Gastrocnemius medialis (tissue), 4 donors: ENCODE data around the gene PAK1IP1. TPM values are rescaled to one million over a fixed set of nuclear protein-coding genes. Genes with fewer than 3 reads are reported as not detected.
A peak's percentile ranks its signal among the peaks of the same experiment; 100 is the strongest.
"Not testable (repeated sequence)": the region's sequence is repeated elsewhere in the genome, so short reads cannot be mapped to it uniquely, and the experiment has no call there.

Experiments
- ATAC-seq, 2 donors: fragments of 150-250 bp; one replicate each; pipeline ENCODE4 v1.9.1; 2016
- DNase-seq, 2 donors: peaks; one replicate each; pipeline ENCODE4 v3.0.0-alpha.2; 2019
- H3K27ac ChIP-seq, 4 donors: fragments of 200-600 bp; sonication (generic); 1 replicate in 1 of 4; 2 replicates in 3 of 4; pipeline ENCODE4 v1.5.1; 2016 to 2018; ENCODE audit warnings: mild to moderate bottlenecking in 2 of 4, moderate library complexity in 1 of 4
- H3K27me3 ChIP-seq, 3 donors: fragments of 200-600 bp; sonication (generic) in 2 of 3; 1 replicate in 1 of 3; 2 replicates in 2 of 3; pipeline versions ENCODE4 v1.5.1 to v1.6.0; 2016 to 2019; ENCODE audit warnings: mild to moderate bottlenecking in 1 of 3, moderate library complexity in 1 of 3
- H3K36me3 ChIP-seq, 2 donors: fragments of 200-600 bp; sonication (generic) in 1 of 2; one replicate each; pipeline ENCODE4 v1.5.1; 2017 to 2018
- H3K4me1 ChIP-seq, 2 donors: fragments of 200-600 bp; sonication (generic) in 1 of 2; one replicate each; pipeline ENCODE4 v1.5.1; 2016 to 2017; ENCODE audit warnings: mild to moderate bottlenecking in 2 of 2
- H3K4me3 ChIP-seq, 4 donors: fragments of 200-600 bp; sonication (generic) in 3 of 4; 1 replicate in 1 of 4; 2 replicates in 3 of 4; pipeline ENCODE4 v1.5.1; 2016 to 2019; ENCODE audit warnings: mild to moderate bottlenecking in 2 of 4
- H3K9me3 ChIP-seq, 3 donors: fragments of 200-600 bp; sonication (generic) in 2 of 3; 1 replicate in 1 of 3; 2 replicates in 2 of 3; pipeline ENCODE4 v1.5.1; 2016 to 2019
- POLR2A ChIP-seq, 2 donors: fragments of 450-650 bp; IDR thresholded peaks; one replicate each; pipeline ENCODE4 v1.6.1; 2017; ENCODE audit warnings: antibody characterized with exemption in 2 of 2, mild to moderate bottlenecking in 2 of 2, moderate library complexity in 2 of 2
- in situ Hi-C, 4 donors: fragments of 200-750 bp; cut with MboI; loops; one replicate each; pipeline versions ENCODE4 v1.15.0 to v1.8.0; 2017; ENCODE audit warnings: low sequenced_read_pairs in 4 of 4
- intact Hi-C: fragments of 100-400 bp; cut with DNase I; formaldehyde crosslinking; loops from one replicate; pipeline ENCODE4 v1.15.1; 2023; ENCODE audit warnings: low total_unique reads
- total RNA-seq, 4 donors: library from RNA; depleted of rRNA; stranded (reverse); fragments of >200 nt; gene quantifications; one replicate each; pipeline versions ENCODE4 v1.1.0 to v1.2.3, GENCODE V29; 2016
- TF ChIP-seq, protein P1 (sequence below), 5 experiments: fragments of 450-650 bp in 3 of 5; fragments of 200-600 bp in 2 of 5; sonication (generic) in 2 of 5; IDR thresholded peaks in 4 of 5; conservative IDR thresholded peaks in 1 of 5; 1 replicate in 4 of 5; 2 replicates in 1 of 5; pipeline ENCODE4 v1.5.1; 2016 to 2019; ENCODE audit warnings: antibody characterized with exemption in 5 of 5, mild to moderate bottlenecking in 3 of 5, moderate library complexity in 3 of 5

Gene PAK1IP1
- total RNA-seq, 4 donors from 2014 or later = 5.5 to 18.8 (median 14.2) TPM

DNA sequence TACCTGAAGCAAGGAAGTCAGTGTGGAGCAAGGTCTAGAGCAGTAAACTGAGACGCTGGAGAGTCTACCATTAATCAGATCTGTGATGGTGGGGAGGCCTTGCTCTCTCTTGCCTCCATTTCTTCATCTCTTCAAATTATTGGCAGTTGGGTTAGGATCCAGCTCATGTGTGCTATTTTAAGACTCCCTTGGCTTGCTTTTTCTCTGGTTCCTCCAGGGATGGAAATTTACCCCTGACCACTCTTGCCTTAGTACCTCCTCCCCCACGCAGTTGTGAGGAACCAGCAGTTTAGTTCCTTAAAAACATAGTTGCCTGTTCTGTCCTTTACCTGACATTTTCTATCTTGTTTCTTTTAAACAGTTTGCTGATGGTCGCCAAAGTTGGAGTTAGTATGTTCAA, 35.5 kb downstream of the PAK1IP1 start:
- DNase-seq = no peak
- H3K27ac ChIP-seq = peak overlapping the region in 2 of 4 donors; percentile 18 to 62
- intact Hi-C loops (no loop called here), in situ Hi-C loops (no loop called here)
- peaks cover 0 to 63% of the 10 kb centered on the region in 2 donors for H3K36me3 ChIP-seq
- H3K4me3 ChIP-seq = no peak overlapping the region
- no peaks in the 10 kb centered on the region for H3K9me3 ChIP-seq
- H3K27me3 ChIP-seq = no peaks in the 10 kb centered on the region
- H3K4me1 ChIP-seq = peaks cover 6 to 16% of the 10 kb centered on the region in 2 donors
- peak in 1 of 2 donors; percentile 53 for ATAC-seq
- TF ChIP-seq, protein P1, sequence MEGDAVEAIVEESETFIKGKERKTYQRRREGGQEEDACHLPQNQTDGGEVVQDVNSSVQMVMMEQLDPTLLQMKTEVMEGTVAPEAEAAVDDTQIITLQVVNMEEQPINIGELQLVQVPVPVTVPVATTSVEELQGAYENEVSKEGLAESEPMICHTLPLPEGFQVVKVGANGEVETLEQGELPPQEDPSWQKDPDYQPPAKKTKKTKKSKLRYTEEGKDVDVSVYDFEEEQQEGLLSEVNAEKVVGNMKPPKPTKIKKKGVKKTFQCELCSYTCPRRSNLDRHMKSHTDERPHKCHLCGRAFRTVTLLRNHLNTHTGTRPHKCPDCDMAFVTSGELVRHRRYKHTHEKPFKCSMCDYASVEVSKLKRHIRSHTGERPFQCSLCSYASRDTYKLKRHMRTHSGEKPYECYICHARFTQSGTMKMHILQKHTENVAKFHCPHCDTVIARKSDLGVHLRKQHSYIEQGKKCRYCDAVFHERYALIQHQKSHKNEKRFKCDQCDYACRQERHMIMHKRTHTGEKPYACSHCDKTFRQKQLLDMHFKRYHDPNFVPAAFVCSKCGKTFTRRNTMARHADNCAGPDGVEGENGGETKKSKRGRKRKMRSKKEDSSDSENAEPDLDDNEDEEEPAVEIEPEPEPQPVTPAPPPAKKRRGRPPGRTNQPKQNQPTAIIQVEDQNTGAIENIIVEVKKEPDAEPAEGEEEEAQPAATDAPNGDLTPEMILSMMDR (IDR thresholded peaks at IDR 0.05 in 4 of 5, conservative IDR thresholded peaks at IDR 0.05 in 1 of 5) = no peak
- TF ChIP-seq POLR2A (IDR thresholded peaks at IDR 0.05) = no peak

DNA sequence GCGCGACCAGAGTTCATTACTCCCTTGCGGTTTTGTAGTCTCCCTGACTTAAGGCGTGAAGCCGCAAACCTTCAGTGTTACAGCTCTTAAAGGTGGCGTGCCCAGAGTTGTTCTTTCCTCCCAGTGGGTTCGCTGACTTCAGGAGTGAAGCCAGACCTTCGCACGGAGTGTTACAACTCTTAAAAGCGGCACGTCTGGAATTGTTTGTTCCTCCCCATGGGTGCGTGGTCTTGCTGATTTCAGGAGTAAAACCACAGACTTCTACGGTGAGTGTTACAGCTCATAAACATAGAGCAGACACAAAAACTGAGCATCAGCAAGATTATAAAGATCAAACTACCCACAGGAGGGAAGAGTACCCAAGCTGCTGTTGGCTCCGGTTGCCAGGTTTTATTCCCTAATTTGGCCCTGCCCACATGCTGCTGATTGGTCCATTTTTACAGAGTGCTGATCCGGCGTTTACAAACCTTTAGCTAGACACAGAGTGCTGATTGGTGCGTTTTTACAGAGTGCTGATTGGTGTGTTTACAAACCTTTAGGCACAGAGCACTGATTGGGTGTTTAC, 38.5 kb downstream of the PAK1IP1 start:
- H3K36me3 ChIP-seq = peaks cover 0 to 39% of the 10 kb centered on the region in 2 donors
- intact Hi-C loops = no loop called here

DNA sequence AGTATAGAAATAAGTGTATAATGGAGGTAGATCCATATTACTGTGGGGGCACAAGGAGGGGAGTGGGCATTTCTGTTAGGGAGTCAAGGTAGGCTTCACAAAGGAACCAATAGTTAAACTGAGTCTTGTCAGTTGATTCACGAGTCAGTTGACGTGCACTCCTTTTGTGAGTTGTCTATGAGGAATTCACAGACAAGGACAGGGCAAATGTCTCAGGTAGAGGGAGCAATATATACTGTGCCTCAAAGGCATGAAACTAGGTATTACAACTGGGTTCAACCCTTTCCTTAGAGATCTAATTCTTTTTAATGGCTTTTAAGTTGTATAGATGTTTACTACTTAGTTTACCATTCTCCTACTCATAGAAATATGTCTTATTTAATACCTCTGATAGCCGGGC, 39.1 kb downstream of the PAK1IP1 start:
- Histone ChIP-seq H3K36me3 (peaks cover 0 to 36% of the 10 kb centered on the region in 2 donors), H3K27ac (no peak overlapping the region), H3K4me1 (peaks cover 0 to 11% of the 10 kb centered on the region in 2 donors), H3K9me3 (no peaks in the 10 kb centered on the region), H3K27me3 (no peaks in the 10 kb centered on the region), H3K4me3 (no peak overlapping the region)
- intact Hi-C loops (no loop called here), in situ Hi-C loops (no loop called here)
- no peak for DNase-seq
- TF ChIP-seq, protein P1 (IDR thresholded peaks at IDR 0.05 in 4 of 5, conservative IDR thresholded peaks at IDR 0.05 in 1 of 5) = no peak
- no peak for TF ChIP-seq POLR2A (IDR thresholded peaks at IDR 0.05)
- no peak for ATAC-seq

More for the DNA sequence above, 38.5 kb downstream of the PAK1IP1 start:
- TF ChIP-seq, protein P1 (IDR thresholded peaks at IDR 0.05 in 4 of 5, conservative IDR thresholded peaks at IDR 0.05 in 1 of 5) = no peak
- TF ChIP-seq POLR2A (IDR thresholded peaks at IDR 0.05) = no peak
- in situ Hi-C loops = no loop called here
- DNase-seq (no peak), ATAC-seq (no peak)
- H3K27me3 ChIP-seq = no peaks in the 10 kb centered on the region
- H3K4me3 ChIP-seq = no peak overlapping the region
- H3K9me3 ChIP-seq = no peaks in the 10 kb centered on the region
- peaks cover 0 to 11% of the 10 kb centered on the region in 2 donors for H3K4me1 ChIP-seq
- H3K27ac ChIP-seq = no peak overlapping the region

DNA sequence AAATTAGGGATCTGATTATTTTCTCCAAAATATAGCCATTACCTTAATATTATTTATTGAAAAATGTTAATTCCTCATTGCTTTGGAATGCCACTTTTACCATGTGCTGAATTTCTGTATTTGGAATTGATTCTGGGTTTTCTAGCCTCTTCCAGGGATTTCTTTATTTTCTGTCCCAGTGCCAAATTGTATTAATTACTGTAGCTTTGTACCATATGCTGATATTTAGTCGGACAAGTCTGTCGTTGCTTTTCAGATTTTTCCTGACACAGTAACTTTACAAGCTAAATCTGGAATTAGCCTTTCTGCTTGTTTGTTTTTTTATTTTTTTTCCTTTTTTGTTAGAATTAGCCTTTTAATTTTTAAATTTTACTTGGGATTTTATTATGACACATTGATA, 42.0 kb downstream of the PAK1IP1 start:
- H3K9me3 ChIP-seq = no peaks in the 10 kb centered on the region
- DNase-seq = no peak
- H3K27ac ChIP-seq = no peak overlapping the region
- ATAC-seq = no peak
- H3K27me3 ChIP-seq = no peaks in the 10 kb centered on the region
- in situ Hi-C loops = no loop called here
- intact Hi-C loops = no loop called here
- TF ChIP-seq POLR2A (IDR thresholded peaks at IDR 0.05) = no peak
- TF ChIP-seq, protein P1 (IDR thresholded peaks at IDR 0.05 in 4 of 5, conservative IDR thresholded peaks at IDR 0.05 in 1 of 5) = no peak
- H3K36me3 ChIP-seq = peaks cover 0 to 12% of the 10 kb centered on the region in 2 donors
- no peaks in the 10 kb centered on the region for H3K4me1 ChIP-seq
- no peak overlapping the region for H3K4me3 ChIP-seq

DNA sequence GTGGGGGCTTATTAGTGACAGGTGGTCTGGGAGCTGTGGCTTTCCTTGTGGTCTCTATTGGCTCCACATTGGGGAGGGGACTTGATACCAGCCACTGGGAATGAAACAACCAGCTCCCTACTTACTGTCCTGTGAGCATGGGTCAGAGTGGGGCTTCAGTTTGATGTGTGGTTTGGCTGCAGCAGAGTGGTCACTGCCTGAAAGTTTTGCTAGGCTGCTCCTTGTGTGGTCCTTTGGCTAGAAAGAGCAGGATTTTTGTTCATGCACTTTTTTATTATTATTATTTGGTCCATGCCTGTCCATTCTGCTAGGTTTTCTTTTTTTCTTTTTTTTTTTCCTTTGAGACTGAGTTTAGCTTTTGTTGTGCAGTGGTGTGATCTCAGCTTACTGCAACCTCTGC, 45.3 kb downstream of the PAK1IP1 start:
- intact Hi-C loops (no loop called here), in situ Hi-C loops (loop anchor here in 1 of 4 donors (10.0 kb wide), 1 partner anchor 45 kb away; the partner anchor contains the start of genes C6orf52 and PAK1IP1)
- TF ChIP-seq, protein P1 (IDR thresholded peaks at IDR 0.05 in 4 of 5, conservative IDR thresholded peaks at IDR 0.05 in 1 of 5) = no peak
- no peak for TF ChIP-seq POLR2A (IDR thresholded peaks at IDR 0.05)
- DNase-seq (no peak), ATAC-seq (no peak)
- Histone ChIP-seq H3K4me3 (no peak overlapping the region), H3K27me3 (no peaks in the 10 kb centered on the region), H3K27ac (no peak overlapping the region), H3K9me3 (no peaks in the 10 kb centered on the region), H3K4me1 (no peaks in the 10 kb centered on the region), H3K36me3 (no peaks in the 10 kb centered on the region)

DNA sequence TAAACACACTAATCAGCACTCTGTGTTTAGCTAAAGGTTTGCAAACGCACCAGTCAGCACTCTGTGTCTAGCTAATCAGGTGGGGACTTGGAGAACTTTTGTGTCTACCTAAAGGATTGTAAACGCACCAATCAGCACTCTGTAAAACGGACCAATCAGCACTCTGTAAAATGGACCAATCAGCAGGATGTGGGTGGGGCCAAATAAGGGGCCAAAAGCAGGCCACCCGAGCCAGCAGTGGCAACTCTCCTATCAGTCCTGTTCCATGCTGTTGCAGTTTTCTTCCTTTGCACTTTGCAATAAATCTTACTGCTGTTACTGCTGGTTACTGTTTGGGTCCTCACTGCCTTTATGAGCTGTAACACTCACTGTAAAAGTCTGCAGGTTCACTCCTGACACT, 46.9 kb downstream of the PAK1IP1 start:
- DNase-seq, ATAC-seq, H3K9me3 ChIP-seq, H3K4me1 ChIP-seq, intact Hi-C loops, H3K27ac ChIP-seq, H3K4me3 ChIP-seq, H3K36me3 ChIP-seq, H3K27me3 ChIP-seq: not testable (repeated sequence)
- in situ Hi-C loops = loop anchor here in 1 of 4 donors (10.0 kb wide), 1 partner anchor 47 kb away; the partner anchor contains the start of genes C6orf52 and PAK1IP1
